Measurements from ENCODE around the gene ITPR2. TPM values are rescaled to one million over a fixed set of nuclear protein-coding genes. Genes with fewer than 3 reads are reported as not detected.
"Not testable (repeated sequence)": the region's sequence is repeated elsewhere in the genome, so short reads cannot be mapped to it uniquely, and the experiment has no call there.

Gene ITPR2
- total RNA-seq, 1 donor from 2014 or later, result 50.0 TPM

DNA sequence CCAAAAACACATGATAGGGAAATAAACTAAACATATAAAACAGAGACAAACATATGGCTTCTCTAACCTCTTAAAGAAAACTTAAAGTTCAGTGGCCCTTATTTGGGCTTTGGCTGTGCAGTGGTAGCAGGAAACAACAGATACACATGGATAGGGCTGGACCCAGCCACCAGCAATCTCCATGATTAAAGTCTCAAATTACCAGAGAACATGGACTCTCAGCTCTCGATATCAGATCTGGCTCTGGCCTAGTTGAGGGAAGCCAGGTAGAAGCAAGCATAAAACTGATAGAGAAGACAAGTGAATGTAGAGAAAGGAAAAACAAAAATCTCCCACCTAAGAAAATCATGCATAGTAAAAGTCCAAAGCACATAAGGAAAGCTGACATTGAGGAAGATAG, 164.8 kb downstream of the ITPR2 start:
- DNase-seq (ENCODE audit: low spot score), result no peak

DNA sequence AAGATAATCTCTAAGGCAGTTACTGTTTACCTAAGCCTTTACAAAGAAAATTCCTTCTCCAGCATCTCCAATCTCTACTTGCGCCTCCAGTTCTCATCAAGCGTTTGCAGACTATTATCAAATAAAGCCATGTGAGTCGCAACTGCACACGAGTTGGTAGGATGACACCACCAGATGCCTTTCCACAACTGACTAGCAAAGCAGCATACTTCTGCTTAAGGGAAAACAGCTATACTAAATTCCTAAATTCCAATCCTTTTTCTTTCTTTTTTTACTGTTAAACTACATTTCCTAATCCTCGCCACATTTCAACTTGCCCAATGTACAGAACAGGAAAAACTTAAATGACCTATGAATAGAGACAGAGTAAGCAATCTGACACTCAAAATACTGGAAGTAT, 166.7 kb downstream of the ITPR2 start:
- no peak for DNase-seq (ENCODE audit: low spot score)

- no peak for DNase-seq (ENCODE audit: low spot score)
These were observed 171.6 kb downstream of the ITPR2 start for GRCh38 chr12:26661399-26661798.

DNA sequence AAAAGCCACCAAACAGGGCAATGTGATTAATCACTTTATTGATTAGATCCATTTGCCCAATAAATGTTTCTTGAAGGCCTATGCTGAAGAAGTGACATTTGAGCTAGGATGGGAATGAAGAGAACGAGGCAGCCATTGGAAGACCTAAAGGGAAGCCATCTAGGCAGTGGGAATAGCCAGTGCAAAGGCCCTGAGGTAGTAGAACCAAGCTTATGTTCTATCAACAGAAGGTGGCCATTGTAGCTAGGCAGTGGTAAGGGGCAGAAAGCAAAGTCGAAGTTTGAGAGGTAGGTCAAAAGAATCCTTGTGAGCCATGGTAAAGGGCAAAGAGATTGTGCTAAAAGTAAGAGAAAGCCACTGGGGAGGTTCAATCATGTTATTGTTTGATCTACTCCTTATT, 173.1 kb downstream of the ITPR2 start:
- no peak for DNase-seq (ENCODE audit: low spot score)

DNA sequence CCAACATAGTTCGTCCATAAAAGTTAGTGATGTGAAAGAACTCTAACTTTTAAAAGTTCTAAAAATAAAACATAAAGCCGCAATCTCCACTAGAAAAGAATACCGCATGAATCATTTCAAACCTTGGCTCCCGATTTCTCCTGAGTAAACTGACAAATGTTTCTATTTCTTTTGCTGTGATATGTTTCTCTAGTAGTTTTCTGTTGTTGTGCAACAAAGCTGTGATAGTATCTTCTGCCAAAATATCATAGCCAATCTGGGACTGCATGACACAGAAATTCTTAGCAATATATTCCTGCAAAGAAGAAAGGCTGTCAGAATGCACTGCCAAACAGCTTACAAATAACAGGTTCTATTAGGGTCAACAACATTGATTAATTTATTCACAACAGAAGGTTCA, 174.0 kb downstream of the ITPR2 start:
- DNase-seq (ENCODE audit: low spot score), result no peak

DNA sequence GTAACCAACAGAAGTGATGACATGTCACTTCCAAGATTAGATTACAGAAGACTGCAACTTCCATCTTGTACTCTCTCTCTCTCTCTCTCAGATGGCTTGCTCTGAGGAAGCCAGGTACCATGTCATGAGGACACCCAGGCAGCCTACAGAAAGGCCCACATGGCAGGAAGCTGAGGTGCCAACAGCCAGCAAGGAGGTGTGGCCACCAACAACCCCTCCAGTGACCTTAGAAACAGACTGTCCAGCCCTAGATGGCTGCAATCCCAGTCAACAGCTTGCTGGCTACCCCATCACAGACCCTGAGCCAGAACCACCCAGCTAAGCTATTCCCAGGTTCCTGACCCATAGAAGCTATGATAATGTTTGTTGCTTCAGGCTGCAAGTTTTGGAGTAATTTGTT, 178.4 kb downstream of the ITPR2 start:
- no peak for DNase-seq (ENCODE audit: low spot score)

DNA sequence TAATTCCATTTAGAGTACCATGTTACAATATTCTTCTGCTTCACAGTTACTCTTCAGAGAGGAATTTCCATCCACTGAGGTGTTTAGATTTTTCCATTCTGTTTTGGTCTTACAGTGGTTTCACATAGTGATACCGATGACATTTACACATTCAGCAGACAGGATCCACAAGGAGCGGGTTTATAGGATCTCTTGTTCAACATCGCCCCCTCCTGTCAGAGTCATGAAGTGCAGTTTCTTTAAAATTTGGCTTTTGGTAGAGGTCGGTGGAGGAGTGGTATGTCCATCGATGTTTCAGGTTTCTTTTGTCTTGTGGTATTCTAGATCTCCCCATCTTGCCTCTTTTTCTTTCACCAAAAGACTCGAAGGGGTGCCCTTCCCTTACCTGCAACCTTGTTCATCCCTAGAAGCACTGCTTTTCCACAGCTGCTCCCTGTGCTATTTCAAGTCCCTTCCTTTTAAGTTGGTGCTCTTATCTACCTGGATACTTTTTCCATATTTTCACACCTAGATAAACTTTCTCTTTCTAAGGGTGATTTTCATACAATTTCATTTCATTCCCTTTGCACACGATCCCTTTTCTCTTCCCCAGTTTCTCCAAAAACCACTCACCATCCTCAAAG, 181.3 kb downstream of the ITPR2 start:
- DNase-seq (ENCODE audit: low spot score), result peak; percentile 54

DNA sequence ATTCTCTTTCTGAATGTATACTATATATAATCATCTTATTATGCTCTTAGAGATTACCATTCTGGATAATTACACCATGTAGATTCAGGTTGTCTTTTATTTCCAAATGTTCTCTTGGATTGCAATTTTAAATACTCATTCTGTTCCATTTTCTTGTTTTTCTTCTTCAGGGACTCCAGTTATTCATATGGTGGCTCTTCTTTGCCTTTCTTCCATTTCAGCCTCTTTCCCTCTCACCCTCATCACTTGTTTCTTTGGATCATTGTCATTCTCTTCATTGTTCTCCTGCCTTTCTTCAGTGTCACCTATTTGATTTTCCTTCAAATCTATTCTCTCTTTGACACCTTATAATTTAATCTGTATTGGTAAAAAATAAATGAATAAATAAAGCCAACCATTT, 182.0 kb downstream of the ITPR2 start:
- DNase-seq (ENCODE audit: low spot score), result no peak

DNA sequence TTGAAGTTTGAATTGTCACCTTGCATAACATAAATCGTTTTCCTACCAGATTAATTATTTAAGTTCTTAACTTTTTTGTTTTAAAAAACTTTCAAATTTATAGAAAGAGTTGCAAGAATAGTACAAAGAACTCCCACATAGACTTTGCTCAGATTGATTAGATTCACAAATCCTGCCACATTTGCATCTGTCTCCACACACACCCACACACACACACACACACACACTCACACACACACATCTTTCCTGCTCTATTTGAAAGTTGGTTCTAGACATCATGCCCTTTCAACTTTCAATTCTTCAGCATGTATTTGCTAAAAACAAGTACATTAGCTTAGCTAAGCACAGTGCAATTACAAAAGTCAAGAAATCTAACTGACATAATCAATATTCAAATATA, 184.0 kb downstream of the ITPR2 start:
- DNase-seq (ENCODE audit: low spot score), result no peak

- no peak for DNase-seq (ENCODE audit: low spot score)
These were observed 184.4 kb downstream of the ITPR2 start for GRCh38 chr12:26648584-26648983.

- no peak for DNase-seq (ENCODE audit: low spot score)
These were observed 184.9 kb downstream of the ITPR2 start for GRCh38 chr12:26648066-26648465.

DNA sequence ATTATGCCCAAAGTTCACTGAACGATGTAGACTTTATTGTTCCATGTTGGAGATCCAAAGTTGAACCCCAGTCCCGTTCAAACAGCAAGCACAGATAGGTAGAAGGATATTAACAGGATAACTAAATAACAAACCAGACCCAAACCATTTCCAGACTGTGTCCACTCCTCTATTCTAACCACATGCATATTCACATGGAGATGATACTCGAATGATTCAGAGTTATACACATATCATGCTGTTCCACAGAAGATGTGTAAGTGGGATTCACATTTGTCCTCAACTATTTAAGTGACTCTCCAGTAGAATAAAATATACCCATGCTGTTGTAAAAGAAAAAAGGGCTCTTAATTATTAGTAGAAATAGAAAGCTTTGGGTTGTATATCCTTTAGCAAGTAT, 185.9 kb downstream of the ITPR2 start:
- no peak for DNase-seq (ENCODE audit: low spot score)

DNA sequence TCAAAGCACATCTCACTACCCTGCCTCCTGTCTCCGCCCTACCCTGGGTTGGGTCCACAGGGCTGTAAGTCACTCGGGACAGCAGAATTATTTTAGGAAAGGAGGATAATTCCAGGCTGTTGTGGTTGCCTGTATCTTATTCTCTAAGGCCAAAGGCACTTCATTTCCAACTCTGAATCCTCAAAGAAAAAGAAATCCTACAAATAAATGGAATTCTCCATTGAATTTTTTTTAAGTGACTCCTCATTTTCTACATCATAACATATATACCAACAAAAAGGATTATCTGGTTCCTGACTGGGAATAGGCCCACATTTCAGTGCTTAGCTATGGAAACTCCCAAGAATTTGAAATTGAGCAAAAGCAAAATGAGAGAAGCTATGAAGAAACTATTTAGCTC, 186.4 kb downstream of the ITPR2 start:
- DNase-seq (ENCODE audit: low spot score), result no peak

DNA sequence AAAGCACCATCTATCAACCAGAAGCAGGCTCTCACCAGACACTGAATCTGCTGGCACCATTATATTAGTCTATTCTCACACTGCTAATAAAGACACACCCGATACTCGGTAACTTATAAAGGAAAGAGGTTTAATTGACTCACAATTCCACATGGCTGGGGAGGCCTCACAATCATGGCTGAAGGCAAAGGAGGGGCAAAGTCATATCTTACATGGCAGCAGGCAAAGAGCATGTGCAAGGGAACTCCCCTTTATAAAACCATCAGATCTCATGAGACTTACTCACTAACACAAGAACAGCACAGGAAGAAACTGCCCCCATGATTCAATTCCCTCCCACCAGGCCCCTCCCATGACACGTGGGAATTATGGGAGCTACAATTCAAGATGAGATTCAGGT, 188.6 kb downstream of the ITPR2 start:
- DNase-seq (ENCODE audit: low spot score), result not testable (repeated sequence)

DNA sequence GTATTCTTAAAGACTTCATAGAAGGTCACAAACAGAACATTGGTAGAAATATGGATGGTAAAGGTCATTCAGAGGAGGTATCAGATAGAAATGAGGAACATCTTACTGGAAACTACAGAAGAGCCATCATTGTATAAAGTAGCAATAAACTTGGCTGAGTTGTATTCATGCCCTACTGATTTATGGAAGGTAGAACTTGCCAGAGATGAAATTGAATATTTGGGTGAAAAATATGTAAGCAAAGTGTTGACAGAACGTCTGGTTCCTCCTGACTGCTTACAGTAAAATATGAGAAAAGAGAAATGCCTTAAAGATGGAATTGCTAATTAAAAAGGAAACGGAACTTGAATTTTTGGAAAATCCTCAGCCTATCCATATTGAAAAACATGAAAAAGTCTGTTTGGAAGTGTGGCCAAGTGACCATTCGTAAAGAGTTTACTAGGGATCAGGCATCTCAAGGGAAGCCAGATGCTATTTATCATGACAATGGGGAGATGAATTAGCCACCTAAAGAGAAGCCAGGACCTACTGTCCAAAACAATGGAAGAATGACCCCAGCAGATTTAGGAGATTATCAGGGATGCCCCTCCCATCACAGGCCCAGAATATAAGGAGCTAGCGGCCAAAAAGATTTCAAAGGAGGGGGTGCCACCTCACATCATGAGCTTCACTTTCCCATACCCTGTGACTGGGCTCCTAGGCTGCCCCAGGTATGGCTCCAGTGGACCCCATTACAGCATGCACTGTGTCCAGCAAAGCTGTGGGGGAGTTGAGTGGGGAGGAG, 189.3 kb downstream of the ITPR2 start:
- no peak for DNase-seq (ENCODE audit: low spot score)

GRCh38 chr12:26642361-26642760, 190.6 kb downstream of the ITPR2 start:
- DNase-seq (ENCODE audit: low spot score), result no peak

DNA sequence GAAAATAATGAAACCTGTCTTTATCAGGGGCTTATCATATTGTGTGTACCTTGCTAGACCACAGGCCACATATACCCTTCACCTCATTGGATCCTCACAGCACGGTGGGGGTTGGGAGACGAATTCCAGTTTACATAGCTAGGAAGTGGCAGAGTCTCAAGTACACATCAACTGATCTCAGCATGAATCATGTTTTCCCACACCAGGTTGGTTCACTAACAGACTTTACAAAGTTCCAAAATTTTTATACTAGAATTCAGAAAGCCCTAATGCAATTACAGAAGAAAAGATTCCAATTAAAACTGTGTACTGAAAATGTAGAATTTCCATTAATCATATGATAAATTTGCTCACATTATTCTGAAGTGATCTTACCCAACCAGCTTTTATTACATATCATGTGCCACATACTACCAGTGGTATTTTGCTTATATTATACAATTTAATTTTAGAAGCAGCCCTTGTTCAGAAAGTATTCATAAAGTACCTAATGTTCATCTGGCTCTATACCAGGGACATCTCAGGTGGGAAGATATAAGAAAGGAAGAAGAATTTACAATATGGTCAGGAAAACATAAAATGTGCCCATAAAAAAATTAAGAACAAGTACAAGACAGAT, 196.2 kb downstream of the ITPR2 start:
- no peak for DNase-seq (ENCODE audit: low spot score)

DNA sequence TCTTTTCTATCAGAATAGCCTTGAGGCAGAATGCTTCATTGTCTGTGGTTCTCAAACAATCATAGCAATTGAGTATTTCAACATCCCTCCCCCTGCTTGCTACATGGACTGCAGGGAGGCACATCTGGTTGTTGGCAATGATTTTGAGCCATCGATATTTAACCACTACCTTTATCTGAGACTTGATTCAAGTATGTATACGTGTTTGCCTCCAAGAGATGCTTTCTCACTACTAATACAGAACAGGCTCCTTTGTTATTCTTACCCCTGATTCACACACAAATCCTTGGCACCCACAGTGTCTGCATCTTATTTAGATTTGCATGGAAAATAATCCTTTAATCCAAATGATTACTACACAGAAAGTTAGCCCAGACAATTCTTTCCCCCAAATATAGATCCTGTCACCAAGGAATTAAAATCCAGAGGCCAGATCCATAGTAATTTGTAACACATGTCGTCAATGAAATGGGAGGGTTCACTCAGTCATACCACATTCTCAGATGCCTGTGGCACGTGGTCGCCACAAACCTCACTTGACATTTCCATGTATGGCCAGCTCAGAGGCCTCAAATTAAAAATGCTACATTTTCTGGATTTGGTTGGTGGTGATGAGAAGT, 199.3 kb downstream of the ITPR2 start:
- DNase-seq (ENCODE audit: low spot score), result no peak

DNA sequence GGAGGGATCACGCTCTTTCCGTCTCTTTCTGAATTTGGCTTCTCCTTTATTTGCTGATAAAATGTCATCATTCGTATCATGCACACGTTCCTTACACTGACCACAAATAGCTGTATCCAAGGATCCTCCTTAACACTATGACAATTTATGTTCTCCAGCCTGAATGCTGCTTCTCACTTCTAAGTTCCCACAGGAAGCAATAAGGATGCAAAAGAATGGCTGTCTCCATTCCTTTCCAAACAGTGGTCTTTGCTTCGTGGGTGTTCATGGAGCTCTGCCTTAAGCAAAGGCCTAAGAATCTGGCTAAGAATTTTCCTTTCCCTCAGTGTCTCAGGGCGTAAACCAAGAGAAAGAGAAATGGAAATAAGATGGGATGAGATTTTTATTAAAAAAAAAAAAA, 200.2 kb downstream of the ITPR2 start:
- no peak for DNase-seq (ENCODE audit: low spot score)

GRCh38 chr12:26631846-26632245, 201.1 kb downstream of the ITPR2 start:
- no peak for DNase-seq (ENCODE audit: low spot score)

- peak; percentile 39 for DNase-seq (ENCODE audit: low spot score)
These were observed 202.4 kb downstream of the ITPR2 start for GRCh38 chr12:26630546-26631027.

GRCh38 chr12:26629864-26630263, 203.1 kb downstream of the ITPR2 start:
- no peak for DNase-seq (ENCODE audit: low spot score)

DNA sequence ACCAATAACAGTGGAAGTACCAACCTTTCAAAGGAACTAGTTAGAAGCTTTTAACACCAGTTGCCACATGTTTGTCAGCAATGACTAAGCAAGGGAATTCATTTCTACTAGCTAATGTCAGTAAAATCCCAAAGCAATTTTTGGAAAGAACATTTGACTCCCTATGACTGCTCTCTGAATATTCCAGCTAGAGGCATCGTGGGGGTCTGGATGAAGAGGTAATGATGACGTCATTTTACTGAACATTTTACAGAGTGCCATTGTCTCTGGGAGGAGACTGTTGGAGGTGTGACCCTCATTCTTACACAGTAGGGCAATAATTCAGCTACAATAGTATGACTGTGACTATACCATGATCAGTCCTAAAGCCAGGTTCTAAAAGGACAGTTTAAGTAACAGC, 204.8 kb downstream of the ITPR2 start:
- DNase-seq (ENCODE audit: low spot score), result no peak
